Thyroid gland (tissue), 4 donors: ENCODE data around the gene TLR8.

Experiments
- CTCF ChIP-seq, 6 experiments: fragments of 200-600 bp in 3 of 6; fragments of 450-650 bp in 3 of 6; sonication (generic) in 3 of 6; IDR thresholded peaks; one replicate each; pipeline ENCODE4 v1.5.1; 2016 to 2019; ENCODE audit warnings: antibody characterized with exemption in 6 of 6, mild to moderate bottlenecking in 2 of 6, inconsistent platforms in 1 of 6, moderate library complexity in 1 of 6
- POLR2A ChIP-seq, 2 donors: fragments of 450-650 bp; IDR thresholded peaks; one replicate each; pipeline ENCODE4 v1.6.1; 2017; ENCODE audit warnings: antibody characterized with exemption in 2 of 2, mild to moderate bottlenecking in 2 of 2, moderate library complexity in 1 of 2

GRCh38 chrX:12887141-12887540 lies 19.3 kb upstream of the TLR8 start:
- no peak for TF ChIP-seq CTCF (IDR thresholded peaks at IDR 0.05)
- no peak for TF ChIP-seq POLR2A (IDR thresholded peaks at IDR 0.05)
